Stomach (tissue), 9 donors: Measurements from ENCODE around the gene TRIM56. TPM values are rescaled to one million over a fixed set of nuclear protein-coding genes. Genes with fewer than 3 reads are reported as not detected.
A peak's percentile ranks its signal among the peaks of the same experiment; 100 is the strongest.
"Not testable (repeated sequence)": the region's sequence is repeated elsewhere in the genome, so short reads cannot be mapped to it uniquely, and the experiment has no call there.

Experiments
- DNase-seq, 2 donors: peaks; one replicate each; pipeline versions ENCODE4 v3.0.0 to v3.0.0-alpha.2; 2013 to 2019
- H3K27ac ChIP-seq, 5 donors: fragments of 200-600 bp in 4 of 5; sonication (generic) in 4 of 5; one replicate each; pipeline ENCODE4 v1.5.1; 2013 to 2019; ENCODE audit warnings: mild to moderate bottlenecking in 1 of 5, moderate library complexity in 1 of 5
- H3K27me3 ChIP-seq, 3 donors: fragments of 200-600 bp; sonication (generic); one replicate each; pipeline ENCODE4 v1.5.1; 2017 to 2019; ENCODE audit warnings: mixed run types in 1 of 3
- H3K36me3 ChIP-seq, 4 donors: fragments of 200-600 bp; sonication (generic); 1 replicate in 3 of 4; 2 replicates in 1 of 4; pipeline ENCODE4 v1.5.1; 2016 to 2019
- H3K4me1 ChIP-seq, 4 donors: fragments of 200-600 bp; sonication (generic); one replicate each; pipeline ENCODE4 v1.5.1; 2016 to 2019
- H3K4me3 ChIP-seq, 4 donors: fragments of 200-600 bp; sonication (generic) in 3 of 4; one replicate each; pipeline ENCODE4 v1.5.1; 2016 to 2019; ENCODE audit warnings: mild to moderate bottlenecking in 1 of 4
- H3K9me3 ChIP-seq, 4 donors: fragments of 200-600 bp; sonication (generic); one replicate each; pipeline ENCODE4 v1.5.1; 2016 to 2019
- CTCF ChIP-seq, 7 experiments: fragments of 450-650 bp in 4 of 7; fragments of 200-600 bp in 3 of 7; sonication (generic) in 3 of 7; IDR thresholded peaks; one replicate each; pipeline ENCODE4 v1.5.1; 2016 to 2019; ENCODE audit warnings: antibody characterized with exemption in 7 of 7, control low read depth in 2 of 7, mild to moderate bottlenecking in 1 of 7
- EP300 ChIP-seq: sonication (generic); formaldehyde crosslinking; IDR thresholded peaks from one replicate; pipeline ENCODE4 v1.6.1; 2017; ENCODE audit warnings: antibody characterized with exemption
- POLR2A ChIP-seq, 4 donors: fragments of 450-650 bp; IDR thresholded peaks; one replicate each; pipeline ENCODE4 v1.6.1; 2016; ENCODE audit warnings: antibody characterized with exemption in 4 of 4, control low read depth in 2 of 4, mild to moderate bottlenecking in 1 of 4, moderate library complexity in 1 of 4
- POLR2AphosphoS5 ChIP-seq, 3 donors: sonication (generic); formaldehyde crosslinking; IDR thresholded peaks; one replicate each; pipeline ENCODE4 v1.6.1; 2016; ENCODE audit warnings: antibody characterized with exemption in 3 of 3
- WGBS, 5 donors: extraction: QIAGEN DNeasy Blood & Tissue Kit in 3 of 5; methylation state at CpG; one replicate each; pipeline versions ENCODE4 v1.1.5 to v1.1.7; 2013 to 2018; 5-methylcytosine and 5-hydroxymethylcytosine counted together
- intact Hi-C: fragments of 100-400 bp; cut with DNase I; formaldehyde crosslinking; loops from one replicate; pipeline ENCODE4 v1.15.1; 2023; ENCODE audit warnings: low total_unique reads
- polyA plus RNA-seq, 3 donors: library from polyadenylated mRNA; stranded (reverse); fragments of 200-250 nt; gene quantifications; one replicate each; pipeline ENCODE4 v1.2.3, GENCODE V29; 2013
- total RNA-seq, 5 donors: library from RNA; depleted of rRNA; stranded (reverse); fragments of >200 nt; gene quantifications; one replicate each; pipeline versions ENCODE4 v1.1.0 to v1.2.3, GENCODE V29; 2014 to 2016
- donor health status: healthy with polysubstance abuse.
- donor health status: Bipolar disorder and iron deficiency.
- donor health status: healthy.

The TRIM56 gene
- total and polyA plus RNA-seq, 8 donors, result 7.5 to 41.1 (median 17.5) TPM

GRCh38 chr7:101088069-101088425 is 2.8 kb downstream of the TRIM56 start:
- Histone ChIP-seq H3K27me3 (no peaks in the 10 kb centered on the region), H3K27ac (no peak overlapping the region), H3K9me3 (no peaks in the 10 kb centered on the region), H3K36me3 (peaks cover 28 to 58% (median 49%) of the 10 kb centered on the region in 4 donors), H3K4me3 (no peak overlapping the region), H3K4me1 (peaks cover 19 to 53% (median 45%) of the 10 kb centered on the region in 4 donors)
- intact Hi-C loops, result no loop called here
- WGBS, 5 donors, result 90 to 97% (median 93%) methylated on average over 12 to 21 of the region's 21 CpGs
- TF ChIP-seq POLR2A (IDR thresholded peaks at IDR 0.05), result no peak
- TF ChIP-seq POLR2AphosphoS5 (IDR thresholded peaks at IDR 0.05), result no peak
- TF ChIP-seq CTCF (IDR thresholded peaks at IDR 0.05), result no peak
- TF ChIP-seq EP300, result no peak
- no peak for DNase-seq

- peaks cover 28 to 58% (median 49%) of the 10 kb centered on the region in 4 donors for H3K36me3 ChIP-seq
- no peak overlapping the region for H3K27ac ChIP-seq
- DNase-seq, result no peak
- H3K9me3 ChIP-seq, result no peaks in the 10 kb centered on the region
- no peaks in the 10 kb centered on the region for H3K27me3 ChIP-seq
- peak overlapping the region in 1 of 4 donors; percentile 6 for H3K4me3 ChIP-seq
- intact Hi-C loops, result no loop called here
- no peak for TF ChIP-seq POLR2AphosphoS5 (IDR thresholded peaks at IDR 0.05)
- no peak for TF ChIP-seq CTCF (IDR thresholded peaks at IDR 0.05)
- TF ChIP-seq POLR2A (IDR thresholded peaks at IDR 0.05), result no peak
- TF ChIP-seq EP300, result no peak
- peaks cover 19 to 56% (median 47%) of the 10 kb centered on the region in 4 donors for H3K4me1 ChIP-seq
- 94 to 97% (median 96%) methylated on average over 33 to 41 of the region's 41 CpGs for WGBS, 5 donors
Measured at GRCh38 chr7:101088858-101089529, 3.7 kb downstream of the TRIM56 start.

GRCh38 chr7:101089876-101090275 is 4.6 kb downstream of the TRIM56 start:
- DNase-seq, result no peak
- no peak for TF ChIP-seq POLR2AphosphoS5 (IDR thresholded peaks at IDR 0.05)
- no peak for TF ChIP-seq EP300
- TF ChIP-seq CTCF (IDR thresholded peaks at IDR 0.05), result no peak
- TF ChIP-seq POLR2A (IDR thresholded peaks at IDR 0.05), result no peak
- no peak overlapping the region for H3K27ac ChIP-seq
- H3K4me1 ChIP-seq, result peaks cover 17 to 56% (median 45%) of the 10 kb centered on the region in 4 donors
- peaks cover 28 to 58% (median 49%) of the 10 kb centered on the region in 4 donors for H3K36me3 ChIP-seq
- WGBS, 5 donors, result 92 to 98% (median 95%) methylated on average over 9 of the region's 9 CpGs
- H3K4me3 ChIP-seq, result no peak overlapping the region
- H3K9me3 ChIP-seq, result no peaks in the 10 kb centered on the region
- intact Hi-C loops, result no loop called here
- no peaks in the 10 kb centered on the region for H3K27me3 ChIP-seq

- H3K27me3 ChIP-seq, H3K4me3 ChIP-seq, H3K27ac ChIP-seq, DNase-seq, intact Hi-C loops, H3K9me3 ChIP-seq: not testable (repeated sequence)
- Histone ChIP-seq H3K4me1 (peaks cover 0 to 41% (median 26%) of the 10 kb centered on the region in 4 donors), H3K36me3 (peaks cover 22 to 50% (median 42%) of the 10 kb centered on the region in 4 donors)
- WGBS, 5 donors, result 92 to 94% (median 93%) methylated on average over 22 to 51 of the region's 53 CpGs
Measured at GRCh38 chr7:101092266-101092905, 7.1 kb downstream of the TRIM56 start.

GRCh38 chr7:101093906-101094305 is 8.6 kb downstream of the TRIM56 start:
- H3K27me3 ChIP-seq, result no peaks in the 10 kb centered on the region
- peaks cover 0 to 26% (median 11%) of the 10 kb centered on the region in 4 donors for H3K4me1 ChIP-seq
- DNase-seq, result no peak
- H3K9me3 ChIP-seq, result no peaks in the 10 kb centered on the region
- H3K36me3 ChIP-seq, result peaks cover 7 to 35% (median 27%) of the 10 kb centered on the region in 4 donors
- intact Hi-C loops, result no loop called here
- no peak for TF ChIP-seq CTCF (IDR thresholded peaks at IDR 0.05)
- TF ChIP-seq EP300, result no peak
- no peak for TF ChIP-seq POLR2A (IDR thresholded peaks at IDR 0.05)
- TF ChIP-seq POLR2AphosphoS5 (IDR thresholded peaks at IDR 0.05), result no peak
- WGBS, 5 donors, result 74 to 85% (median 82%) methylated on average over 4 of the region's 4 CpGs
- H3K27ac ChIP-seq, result no peak overlapping the region
- H3K4me3 ChIP-seq, result no peak overlapping the region
